ENCODE data around the gene ITPRIP. TPM values are rescaled to one million over a fixed set of nuclear protein-coding genes. Genes with fewer than 3 reads are reported as not detected.

The ITPRIP gene
- total and polyA plus RNA-seq, 2 of the 8 experiments (the other 6 are each of a cell fraction or from before 2014, with no cell fraction given), result 15.3 to 16.9 TPM

- no peak for TF ChIP-seq CHD7 (IDR thresholded peaks at IDR 0.05; ENCODE audit: insufficient replicate concordance, low read length)
- TF ChIP-seq PHF8 (conservative IDR thresholded peaks at IDR 0.05; ENCODE audit: low read depth, low read length), result peak; percentile 43; the same call in 1 of the 2 replicates
- TF ChIP-seq CTCF (IDR thresholded peaks at IDR 0.05; ENCODE audit: control extremely low read depth in 1 of 3, insufficient read depth in 1 of 3, low read depth in 1 of 3, low read length in 3 of 3), result peak in 2 of 3 experiments; percentile 21 to 32; a peak in 2 of 4 replicates
- TF ChIP-seq KDM1A (IDR thresholded peaks at IDR 0.05; ENCODE audit: borderline replicate concordance, low read length), result no peak; the same call in 1 of the 2 replicates
- TF ChIP-seq JUND (IDR thresholded peaks at IDR 0.05; ENCODE audit: low read length), result no peak
- TF ChIP-seq TBP (IDR thresholded peaks at IDR 0.05; ENCODE audit: low read depth, low read length), result peak; percentile 14; the same call in 1 of the 2 replicates
- TF ChIP-seq TAF1 (IDR thresholded peaks at IDR 0.05; ENCODE audit: low read depth, low read length), result peak; percentile 13; the same call in 1 of the 2 replicates
Observed at GRCh38 chr10:104337985-104338735, at the start of gene ITPRIP (continued).

Measured in H1 (cell line).